HFFc6 (cell line): ENCODE data around the gene GATA3. TPM values are rescaled to one million over a fixed set of nuclear protein-coding genes. Genes with fewer than 3 reads are reported as not detected.

Experiments
- DNase-seq: peaks from one replicate; pipeline ENCODE4 v3.0.0-alpha.2; 2018
- H3K27ac Mint-ChIP-seq: 2 replicates; pipeline ENCODE4 v1.8.0; 2020; ENCODE audit warnings: mild to moderate bottlenecking, mixed read lengths
- H3K27me3 Mint-ChIP-seq: 2 replicates; pipeline ENCODE4 v1.8.0; 2021; ENCODE audit warnings: mild to moderate bottlenecking, moderate library complexity, mixed read lengths; ENCODE audit not compliant: insufficient read depth
- H3K36me3 Mint-ChIP-seq: 2 replicates; pipeline ENCODE4 v1.8.0; 2021; ENCODE audit warnings: low read depth, mixed read lengths
- H3K4me1 Mint-ChIP-seq: 2 replicates; pipeline ENCODE4 v1.8.0; 2020; ENCODE audit warnings: low read depth, mixed read lengths
- H3K4me3 Mint-ChIP-seq: 2 replicates; pipeline ENCODE4 v1.8.0; 2020; ENCODE audit warnings: mild to moderate bottlenecking, moderate library complexity, mixed read lengths
- H3K9me3 Mint-ChIP-seq: 2 replicates; pipeline ENCODE4 v1.8.0; 2020; ENCODE audit warnings: mild to moderate bottlenecking, mixed read lengths
- long read RNA-seq: library from polyadenylated mRNA; unstranded; transcript quantifications from one replicate; pipeline ENCODE4 v2.0.0, GENCODE V29; 2019
- total RNA-seq, 6 experiments: library from RNA; stranded (reverse); fragmentation: NEBNext Ultra II Directional; extraction: Animal tissue kit (Norgen Biotek cat#: 25700); gene quantifications; 2 replicates in 1 of 6; 3 replicates in 5 of 6; pipeline ENCODE4 v1.2.3, GENCODE V29; 2021
- TF ChIP-seq, protein P1 (sequence below): fragments of 200-600 bp; sonication (generic); IDR thresholded peaks from 2 replicates; pipeline ENCODE4 v1.5.0; 2021; ENCODE audit warnings: antibody characterized with exemption, mild to moderate bottlenecking

The GATA3 gene
- total RNA-seq = under 1 TPM in 4 of 6 experiments, not detected in 2; 0.07 to 0.43 (median 0.16) TPM
- long read RNA-seq = 0 reads

DNA sequence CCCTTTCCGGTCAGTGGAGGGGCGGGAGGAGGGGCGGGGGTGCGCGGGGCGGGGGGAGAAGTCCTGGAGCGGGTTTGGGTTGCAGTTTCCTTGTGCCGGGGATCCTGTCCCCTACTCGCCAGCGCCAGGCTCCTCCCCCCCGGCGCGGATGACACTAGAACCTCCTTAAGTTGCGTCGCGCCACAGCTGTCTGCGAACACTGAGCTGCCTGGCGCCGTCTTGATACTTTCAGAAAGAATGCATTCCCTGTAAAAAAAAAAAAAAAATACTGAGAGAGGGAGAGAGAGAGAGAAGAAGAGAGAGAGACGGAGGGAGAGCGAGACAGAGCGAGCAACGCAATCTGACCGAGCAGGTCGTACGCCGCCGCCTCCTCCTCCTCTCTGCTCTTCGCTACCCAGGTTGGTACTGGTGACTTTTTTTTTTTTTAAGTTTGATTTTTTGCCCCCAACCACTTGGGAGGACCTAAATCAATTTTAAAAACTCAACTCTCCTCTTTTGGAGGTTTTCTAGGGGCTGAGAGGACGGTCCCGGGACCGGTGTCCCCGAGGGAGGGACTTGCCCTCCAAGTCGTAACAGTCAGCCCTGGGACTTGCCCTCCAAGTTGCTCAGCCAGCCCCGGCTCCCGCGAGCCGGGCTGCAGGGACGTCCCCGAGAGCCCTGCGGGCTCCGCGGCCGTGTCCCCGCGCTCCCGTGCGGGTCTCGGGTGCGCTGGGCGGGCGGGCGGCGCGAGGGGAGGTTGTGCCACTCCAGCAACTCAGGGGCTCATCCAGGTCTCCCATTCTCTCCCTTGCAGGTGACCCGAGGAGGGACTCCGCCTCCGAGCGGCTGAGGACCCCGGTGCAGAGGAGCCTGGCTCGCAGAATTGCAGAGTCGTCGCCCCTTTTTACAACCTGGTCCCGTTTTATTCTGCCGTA lies at the start of gene GATA3:
TSS of gene GATA3 (plus strand) at position 195 of the 914 bp plus-strand sequence. CDS start 968 bp downstream, outside the sequence.
- H3K36me3 Mint-ChIP-seq = 0 out of 2 replicates have a peak, but pooled peaks cover 4% of the 10 kb centered on the region
- peaks cover 54% of the 10 kb centered on the region for H3K27me3 Mint-ChIP-seq
- H3K4me1 Mint-ChIP-seq = peaks cover 33% of the 10 kb centered on the region
- peak within 1 kb of the TSS; percentile 84 for H3K4me3 Mint-ChIP-seq
- H3K27ac Mint-ChIP-seq = no peak within 1 kb of the TSS
- TF ChIP-seq, protein P1, sequence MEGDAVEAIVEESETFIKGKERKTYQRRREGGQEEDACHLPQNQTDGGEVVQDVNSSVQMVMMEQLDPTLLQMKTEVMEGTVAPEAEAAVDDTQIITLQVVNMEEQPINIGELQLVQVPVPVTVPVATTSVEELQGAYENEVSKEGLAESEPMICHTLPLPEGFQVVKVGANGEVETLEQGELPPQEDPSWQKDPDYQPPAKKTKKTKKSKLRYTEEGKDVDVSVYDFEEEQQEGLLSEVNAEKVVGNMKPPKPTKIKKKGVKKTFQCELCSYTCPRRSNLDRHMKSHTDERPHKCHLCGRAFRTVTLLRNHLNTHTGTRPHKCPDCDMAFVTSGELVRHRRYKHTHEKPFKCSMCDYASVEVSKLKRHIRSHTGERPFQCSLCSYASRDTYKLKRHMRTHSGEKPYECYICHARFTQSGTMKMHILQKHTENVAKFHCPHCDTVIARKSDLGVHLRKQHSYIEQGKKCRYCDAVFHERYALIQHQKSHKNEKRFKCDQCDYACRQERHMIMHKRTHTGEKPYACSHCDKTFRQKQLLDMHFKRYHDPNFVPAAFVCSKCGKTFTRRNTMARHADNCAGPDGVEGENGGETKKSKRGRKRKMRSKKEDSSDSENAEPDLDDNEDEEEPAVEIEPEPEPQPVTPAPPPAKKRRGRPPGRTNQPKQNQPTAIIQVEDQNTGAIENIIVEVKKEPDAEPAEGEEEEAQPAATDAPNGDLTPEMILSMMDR = no peak
- H3K9me3 Mint-ChIP-seq = no peaks in the 10 kb centered on the region; the same call in 1 of the 2 replicates
- DNase-seq = peak; percentile 21

DNA sequence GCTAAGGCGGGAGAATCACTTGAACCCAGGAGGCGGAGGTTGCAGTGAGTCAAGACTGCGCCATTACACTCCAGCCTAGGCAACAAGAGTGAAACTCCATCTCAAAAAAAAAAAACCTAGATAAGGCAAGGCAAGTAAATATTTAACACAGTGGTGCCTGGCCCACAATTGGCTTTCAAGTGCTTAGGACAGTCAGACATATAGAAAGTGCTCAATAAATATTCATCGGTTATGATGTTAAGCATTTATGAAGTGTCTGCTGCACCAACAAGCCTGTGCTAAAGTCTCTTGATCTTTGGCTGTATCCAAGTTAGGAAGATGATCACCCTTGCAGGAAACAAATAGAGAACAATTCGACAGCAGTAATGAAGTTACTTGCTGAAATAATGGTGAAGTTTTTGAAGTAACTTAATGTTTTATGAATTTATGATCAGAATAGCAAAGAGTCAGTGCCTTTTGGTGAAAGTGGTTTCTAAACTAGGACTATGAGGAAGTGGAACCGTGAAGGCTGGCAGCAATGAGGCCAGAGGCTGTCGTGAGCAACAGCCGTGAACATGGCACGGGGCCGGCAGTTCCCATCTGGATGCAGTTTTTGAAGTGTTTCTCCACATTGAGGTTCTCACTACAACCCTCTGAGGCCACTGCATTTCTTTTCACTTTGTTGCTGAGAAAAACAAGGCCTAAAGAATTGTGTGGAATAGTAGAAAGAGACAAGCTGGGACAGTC lies 48.1 kb upstream of the GATA3 start:
- TF ChIP-seq, protein P1 = no peak
- peaks cover 16% of the 10 kb centered on the region for H3K9me3 Mint-ChIP-seq
- H3K4me3 Mint-ChIP-seq = no peak overlapping the region
- DNase-seq = no peak
- H3K36me3 Mint-ChIP-seq = peaks cover 32% of the 10 kb centered on the region
- H3K4me1 Mint-ChIP-seq = no peaks in the 10 kb centered on the region
- no peak overlapping the region for H3K27ac Mint-ChIP-seq
- H3K27me3 Mint-ChIP-seq = no peaks in the 10 kb centered on the region

DNA sequence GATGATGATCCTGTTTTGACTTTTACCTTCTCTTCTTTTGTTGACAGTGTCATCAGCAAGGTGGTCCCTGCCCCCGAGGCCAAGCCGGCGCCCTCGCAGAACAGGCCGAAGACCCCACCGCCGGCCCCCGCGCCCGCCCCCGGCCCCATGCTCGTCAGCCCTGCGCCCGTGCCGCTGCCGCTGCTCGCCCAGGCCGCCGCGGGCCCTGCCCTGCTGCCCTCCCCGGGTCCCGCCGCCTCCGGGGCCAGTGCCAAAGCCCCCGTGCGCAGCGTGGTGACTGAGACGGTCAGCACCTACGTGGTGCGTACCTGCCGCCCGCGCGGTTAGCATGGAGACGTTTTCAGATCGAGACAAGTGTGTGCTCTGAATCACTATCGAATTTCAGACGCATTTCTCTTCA lies 45.5 kb upstream of the GATA3 start:
- Mint-ChIP-seq H3K27me3 (no peaks in the 10 kb centered on the region), H3K4me1 (no peaks in the 10 kb centered on the region), H3K36me3 (peaks cover 20% of the 10 kb centered on the region), H3K4me3 (no peak overlapping the region), H3K9me3 (peaks cover 15% of the 10 kb centered on the region), H3K27ac (no peak overlapping the region)
- TF ChIP-seq, protein P1 = no peak
- no peak for DNase-seq

DNA sequence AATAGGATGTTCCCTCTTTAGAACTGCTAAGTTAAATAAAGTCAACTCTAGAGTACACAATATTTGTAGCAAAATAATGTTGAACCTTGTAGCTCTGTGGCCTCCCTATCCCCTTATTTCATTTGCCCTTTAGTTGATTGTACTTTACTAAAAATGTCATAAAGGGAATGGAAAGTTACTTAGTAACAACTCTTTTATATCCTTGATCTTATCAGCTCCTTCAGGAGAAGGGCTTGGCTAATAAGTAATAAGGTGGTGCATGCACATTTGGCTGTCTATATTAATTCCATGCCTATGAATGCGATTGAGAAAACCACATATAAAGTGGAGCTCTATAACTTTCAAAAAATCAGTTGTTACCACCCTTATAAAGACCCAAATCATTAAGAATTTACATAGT lies 41.5 kb upstream of the GATA3 start:
- TF ChIP-seq, protein P1 = no peak
- no peak overlapping the region for H3K27ac Mint-ChIP-seq
- H3K4me3 Mint-ChIP-seq = no peak overlapping the region
- no peak for DNase-seq
- 0 out of 2 replicates have a peak, but pooled peaks cover 10% of the 10 kb centered on the region for H3K36me3 Mint-ChIP-seq
- H3K9me3 Mint-ChIP-seq = no peaks in the 10 kb centered on the region
- no peaks in the 10 kb centered on the region for H3K27me3 Mint-ChIP-seq
- H3K4me1 Mint-ChIP-seq = peaks cover 13% of the 10 kb centered on the region

DNA sequence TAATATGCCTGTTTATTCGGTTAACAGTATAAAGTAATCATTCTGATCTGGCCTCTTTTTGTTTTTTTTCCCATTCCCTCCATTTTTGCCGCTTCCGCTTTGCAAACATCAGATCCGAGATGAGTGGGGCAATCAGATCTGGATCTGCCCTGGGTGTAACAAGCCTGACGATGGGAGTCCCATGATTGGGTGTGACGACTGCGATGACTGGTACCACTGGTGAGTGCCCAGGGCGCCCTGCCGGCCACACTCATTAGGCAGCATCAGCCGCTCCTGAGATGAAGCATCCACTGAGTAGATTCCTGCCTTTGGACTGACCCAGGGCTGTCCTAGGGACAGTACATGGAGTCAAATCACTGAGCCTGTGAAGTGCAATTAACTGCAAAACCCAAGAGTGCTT lies 40.9 kb upstream of the GATA3 start:
- Mint-ChIP-seq H3K9me3 (no peaks in the 10 kb centered on the region), H3K27me3 (no peaks in the 10 kb centered on the region), H3K4me1 (peaks cover 13% of the 10 kb centered on the region), H3K36me3 (0 out of 2 replicates have a peak, but pooled peaks cover 10% of the 10 kb centered on the region), H3K4me3 (no peak overlapping the region), H3K27ac (no peak overlapping the region)
- DNase-seq = no peak
- TF ChIP-seq, protein P1 = no peak
